HG03159 (cell line): ENCODE results near the gene PCK1.

ENCODE experiments used
- ATAC-seq: cut with Tn5 transposase; IDR thresholded peaks from one replicate; pipeline ENCODE4 v1.9.1; 2021; ENCODE audit warnings: mild to moderate bottlenecking, moderate library complexity; ENCODE audit not compliant: unreplicated experiment

The PCK1 gene

GRCh38 chr20:57536120-57536708, 24.7 kb upstream of the PCK1 start:
- ATAC-seq = no peak

GRCh38 chr20:57536771-57537724, 23.9 kb upstream of the PCK1 start:
- ATAC-seq = no peak

GRCh38 chr20:57537822-57538221, 23.1 kb upstream of the PCK1 start:
- no peak for ATAC-seq

- no peak for ATAC-seq
Measured at GRCh38 chr20:57539889-57540288, 21.0 kb upstream of the PCK1 start.

GRCh38 chr20:57540890-57541580, 19.9 kb upstream of the PCK1 start:
- no peak for ATAC-seq

GRCh38 chr20:57543754-57544153, 17.2 kb upstream of the PCK1 start:
- no peak for ATAC-seq

- ATAC-seq = no peak
Measured at GRCh38 chr20:57544838-57545564, 15.9 kb upstream of the PCK1 start.

GRCh38 chr20:57545927-57546662, 14.8 kb upstream of the PCK1 start:
- no peak for ATAC-seq

- no peak for ATAC-seq
Measured at GRCh38 chr20:57546956-57547649, 13.8 kb upstream of the PCK1 start.

- ATAC-seq = no peak
Measured at GRCh38 chr20:57548177-57549058, 12.5 kb upstream of the PCK1 start.

- ATAC-seq = no peak
Measured at GRCh38 chr20:57552471-57552870, 8.4 kb upstream of the PCK1 start.

- ATAC-seq = no peak
Measured at GRCh38 chr20:57553376-57554018, 7.4 kb upstream of the PCK1 start.

GRCh38 chr20:57555457-57556184, 5.3 kb upstream of the PCK1 start:
- ATAC-seq = no peak

- no peak for ATAC-seq
Measured at GRCh38 chr20:57556980-57557274, 4.0 kb upstream of the PCK1 start.

- no peak for ATAC-seq
Measured at GRCh38 chr20:57557926-57558613, 2.8 kb upstream of the PCK1 start.

GRCh38 chr20:57558614-57559288, 2.2 kb upstream of the PCK1 start:
- ATAC-seq = no peak

GRCh38 chr20:57559289-57559634, 1.6 kb upstream of the PCK1 start:
- no peak for ATAC-seq
